GM12878 (cell line): ENCODE results near the gene SLC17A8. TPM values are rescaled to one million over a fixed set of nuclear protein-coding genes. Genes with fewer than 3 reads are reported as not detected.

Source experiments
- ATAC-seq: fragments of 200-7000 bp; cut with Tn5 transposase; 3 replicates; pipeline ENCODE4 v1.9.1; 2020; ENCODE audit warnings: mild to moderate bottlenecking, moderate library complexity
- BruUV-seq: library from RNA; stranded (reverse); fragments of 400-500 nt; replicated peaks from 2 replicates; lab custom pipeline; 2021; lab: Mats Ljungman, UMichigan
- CTCF ChIA-PET: fragments of 300-600 bp; sonication (Branson Sonifier 250); formaldehyde crosslinking; extraction: SDS; loops from one replicate; lab custom pipeline; 2021; ENCODE audit warnings: inconsistent platforms; lab: Yijun Ruan, JAX
- POLR2A ChIA-PET: fragments of 350-600 bp; formaldehyde crosslinking; extraction: SDS; loops from one replicate; lab custom pipeline; 2021; ENCODE audit warnings: inconsistent platforms; lab: Charles Lee
- RAD21 ChIA-PET: fragments of 300-600 bp; sonication (Branson Sonifier 250); formaldehyde crosslinking; loops from one replicate; lab custom pipeline; 2023; ENCODE audit warnings: antibody characterized with exemption; ENCODE audit not compliant: unreplicated experiment; lab: Charles Lee
- SMC1A ChIA-PET: fragments of 300-600 bp; sonication (Branson Sonifier 250); formaldehyde crosslinking; loops from one replicate; lab custom pipeline; 2023; ENCODE audit not compliant: unreplicated experiment, uncharacterized antibody; lab: Charles Lee
- DNase-seq: peaks from one replicate; pipeline ENCODE4 v3.0.0-alpha.2; 2011; ENCODE audit warnings: low read depth, low spot score
- FAIRE-seq: peaks from 3 replicates; lab custom pipeline; 2011; peaks lifted over from hg19 to GRCh38; lab: Jason Lieb, UNC
- H2AFZ ChIP-seq: 2 replicates; pipeline ENCODE4 v1.6.0; 2011; ENCODE audit warnings: low read depth, low read length, control low read depth; ENCODE audit not compliant: control insufficient read depth
- H3K27ac ChIP-seq: 2 replicates; pipeline ENCODE4 v1.5.1; 2011; ENCODE audit warnings: control low read depth; ENCODE audit not compliant: control insufficient read depth, insufficient read depth
- H3K27me3 ChIP-seq, 2 experiments: replicated peaks in 1 of 2; 2 replicates each; pipeline versions ENCODE4 v1.6.0 to v1.6.1; 2011; ENCODE audit warnings: low read length in 1 of 2; ENCODE audit not compliant: control insufficient read depth in 2 of 2, insufficient read depth in 2 of 2
- H3K36me3 ChIP-seq, 2 experiments: 2 replicates each; pipeline ENCODE4 v1.5.1; 2011; ENCODE audit warnings: low read length in 1 of 2; ENCODE audit not compliant: control insufficient read depth in 2 of 2, insufficient read depth in 2 of 2
- H3K4me1 ChIP-seq: 2 replicates; pipeline ENCODE4 v1.6.1; 2011; ENCODE audit warnings: mild to moderate bottlenecking, low read length, moderate library complexity, mixed read lengths; ENCODE audit not compliant: control insufficient read depth, insufficient read depth
- H3K4me2 ChIP-seq: 2 replicates; pipeline ENCODE4 v1.6.0; 2011; ENCODE audit warnings: control low read depth; ENCODE audit not compliant: control insufficient read depth, insufficient read depth
- H3K4me3 ChIP-seq: fragments of 200-600 bp; sonication (generic); 2 replicates; pipeline ENCODE4 v1.5.1; 2016
- H3K79me2 ChIP-seq: 2 replicates; pipeline ENCODE4 v1.6.0; 2011; ENCODE audit warnings: low read length; ENCODE audit not compliant: control insufficient read depth, insufficient read depth
- H3K9ac ChIP-seq: 2 replicates; pipeline ENCODE4 v1.8.0; 2011; ENCODE audit warnings: low read length, control low read depth, mixed read lengths; ENCODE audit not compliant: control insufficient read depth, insufficient read depth
- H3K9me3 ChIP-seq: replicated peaks from 3 replicates; pipeline ENCODE4 v1.5.1; 2011; ENCODE audit warnings: mild to moderate bottlenecking, low read length; ENCODE audit not compliant: control insufficient read depth, insufficient read depth
- H4K20me1 ChIP-seq: 2 replicates; pipeline ENCODE4 v1.6.0; 2011; ENCODE audit not compliant: control insufficient read depth, insufficient read depth
- HCFC1 ChIP-seq: fragments of 150-350 bp; IDR thresholded peaks from 2 replicates; pipeline ENCODE4 v1.6.1; 2014; ENCODE audit warnings: low read length
- PML ChIP-seq: IDR thresholded peaks from 2 replicates; pipeline ENCODE4 v1.6.1; 2012; ENCODE audit warnings: low read length, inconsistent platforms
- POLR2AphosphoS5 ChIP-seq: IDR thresholded peaks from 2 replicates; pipeline ENCODE4 v1.6.1; 2011; ENCODE audit warnings: mild to moderate bottlenecking, low read length, inconsistent platforms
- SIX5 ChIP-seq: IDR thresholded peaks from 2 replicates; pipeline ENCODE4 v1.6.1; 2011; ENCODE audit warnings: mild to moderate bottlenecking, low read depth, low read length, moderate library complexity; ENCODE audit not compliant: severe bottlenecking
- ZNF274 ChIP-seq: IDR thresholded peaks from one replicate; pipeline ENCODE4 v1.8.0; 2011; ENCODE audit not compliant: insufficient read length, insufficient read depth
- ZNF384 ChIP-seq: IDR thresholded peaks from 2 replicates; pipeline ENCODE4 v1.6.1; 2012; ENCODE audit warnings: low read depth, mild to moderate bottlenecking, low read length, improper control_type of control experiment, borderline replicate concordance
- WGBS: methylation state at CpG from one replicate; pipeline ENCODE4 v1.1.6; 2016; ENCODE audit warnings: low lambda C conversion rate; ENCODE audit not compliant: insufficient replicate concordance, insufficient coverage; ENCODE audit errors: missing lambda C conversion rate; 5-methylcytosine and 5-hydroxymethylcytosine counted together
- in situ Hi-C: fragments of 300-500 bp; cut with MboI; formaldehyde crosslinking; loops from 9 replicates; pipeline ENCODE4 v1.14.3; 2018; ENCODE audit warnings: mixed read lengths
- intact Hi-C: fragments of 100-400 bp; cut with micrococcal nuclease; formaldehyde crosslinking; loops from one replicate; pipeline ENCODE4 v1.14.2; 2022; ENCODE audit not compliant: unreplicated experiment
- polyA plus RNA-seq, 11 experiments: library from polyadenylated mRNA; depleted of rRNA in 4 of 11; unstranded in 6 of 11; stranded (reverse) in 5 of 11; fragments of >200 nt; fragmentation: Nextera tagmentation in 4 of 11; fragmentation: Illumina TruSeq in 1 of 11; extraction: Ambion mirVana in 4 of 11; extraction: Trizol in 1 of 11; gene quantifications; 1 replicate in 1 of 11; 2 replicates in 10 of 11; pipeline versions ENCODE4 v1.2.1 to v1.2.3, GENCODE V29; 2011 to 2016; ENCODE audit warnings: inconsistent platforms in 2 of 11, missing spikeins in 2 of 11, low read depth in 1 of 11
- total RNA-seq, 4 experiments: library from RNA; depleted of rRNA in 3 of 4; stranded (reverse); fragments of >200 nt in 3 of 4; fragmentation: Illumina TruSeq in 1 of 4; extraction: Trizol in 1 of 4; gene quantifications; 2 replicates each; pipeline versions ENCODE4 v1.2.1 to v1.2.3, GENCODE V29; 2013 to 2021
- TF ChIP-seq, protein P1 (sequence below): fragments of 450-650 bp; IDR thresholded peaks from 2 replicates; pipeline ENCODE4 v1.6.1; 2018; ENCODE audit warnings: mild to moderate bottlenecking, low read depth, moderate library complexity; ENCODE audit not compliant: partially characterized antibody

Gene SLC17A8
- total and polyA plus RNA-seq, 10 of the 15 experiments (the other 5 are each of a cell fraction or from before 2014, with no cell fraction given): 0.18 TPM; not detected in 9

DNA sequence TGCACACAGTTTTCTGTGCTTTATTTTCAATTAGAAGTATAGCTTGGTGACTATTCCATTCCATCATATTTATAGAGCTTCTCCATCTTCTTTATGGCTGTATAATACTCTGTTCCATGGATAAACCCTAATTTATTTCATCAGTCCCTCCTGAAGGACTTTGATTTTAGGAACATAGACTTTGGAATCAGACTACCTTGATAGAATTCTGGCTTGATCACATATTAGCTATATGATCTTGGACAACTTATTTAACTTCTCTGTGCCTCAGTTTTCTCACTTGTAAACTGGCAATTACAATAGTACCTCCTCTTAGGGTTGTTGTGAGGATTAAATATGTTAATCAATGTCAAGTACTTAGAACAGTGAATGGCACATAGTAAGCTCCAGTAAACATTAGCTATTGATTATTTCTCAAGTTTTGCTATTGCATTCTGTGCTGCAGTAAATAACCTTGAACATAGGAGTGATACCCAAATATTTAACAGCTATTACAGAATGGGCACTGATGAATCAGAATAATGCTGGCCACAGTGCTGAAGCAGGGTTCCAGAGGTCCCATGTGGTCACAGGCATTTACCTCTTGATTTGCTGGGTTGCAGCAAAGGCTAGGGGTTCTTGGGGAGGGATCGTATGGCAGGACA, 104.6 kb downstream of the SLC17A8 start:
- TF ChIP-seq PML (no peak), HCFC1 (no peak), ZNF384 (no peak), SIX5 (no peak), POLR2AphosphoS5 (no peak), ZNF274 (no peak)
- TF ChIP-seq, protein P1, sequence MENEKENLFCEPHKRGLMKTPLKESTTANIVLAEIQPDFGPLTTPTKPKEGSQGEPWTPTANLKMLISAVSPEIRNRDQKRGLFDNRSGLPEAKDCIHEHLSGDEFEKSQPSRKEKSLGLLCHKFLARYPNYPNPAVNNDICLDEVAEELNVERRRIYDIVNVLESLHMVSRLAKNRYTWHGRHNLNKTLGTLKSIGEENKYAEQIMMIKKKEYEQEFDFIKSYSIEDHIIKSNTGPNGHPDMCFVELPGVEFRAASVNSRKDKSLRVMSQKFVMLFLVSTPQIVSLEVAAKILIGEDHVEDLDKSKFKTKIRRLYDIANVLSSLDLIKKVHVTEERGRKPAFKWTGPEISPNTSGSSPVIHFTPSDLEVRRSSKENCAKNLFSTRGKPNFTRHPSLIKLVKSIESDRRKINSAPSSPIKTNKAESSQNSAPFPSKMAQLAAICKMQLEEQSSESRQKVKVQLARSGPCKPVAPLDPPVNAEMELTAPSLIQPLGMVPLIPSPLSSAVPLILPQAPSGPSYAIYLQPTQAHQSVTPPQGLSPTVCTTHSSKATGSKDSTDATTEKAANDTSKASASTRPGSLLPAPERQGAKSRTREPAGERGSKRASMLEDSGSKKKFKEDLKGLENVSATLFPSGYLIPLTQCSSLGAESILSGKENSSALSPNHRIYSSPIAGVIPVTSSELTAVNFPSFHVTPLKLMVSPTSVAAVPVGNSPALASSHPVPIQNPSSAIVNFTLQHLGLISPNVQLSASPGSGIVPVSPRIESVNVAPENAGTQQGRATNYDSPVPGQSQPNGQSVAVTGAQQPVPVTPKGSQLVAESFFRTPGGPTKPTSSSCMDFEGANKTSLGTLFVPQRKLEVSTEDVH: no peak
- TF ChIP-seq, all 136 proteins: peak for 0
- H3K9me3 ChIP-seq: no peaks in the 10 kb centered on the region
- WGBS: 88% methylated on average over 1 of the region's 1 CpG
- no peak for ATAC-seq
- no peak for DNase-seq
- H2AFZ ChIP-seq: no peak overlapping the region
- no peaks in the 10 kb centered on the region for H3K79me2 ChIP-seq
- no peaks in the 10 kb centered on the region for H3K27me3 ChIP-seq
- ChIA-PET SMC1A (no interaction called here), POLR2A (no interaction called here), CTCF (interaction anchor here (0.8 kb wide), 1 partner anchor 210 kb away, joined by 3 read pairs; no protein-coding TSS in a partner anchor), RAD21 (no interaction called here)
- in situ Hi-C loops: no loop called here
- no peak for FAIRE-seq
- H4K20me1 ChIP-seq: no peaks in the 10 kb centered on the region
- no peak overlapping the region for H3K4me2 ChIP-seq
- intact Hi-C loops: no loop called here
- no peak overlapping the region for H3K9ac ChIP-seq
- H3K27ac ChIP-seq: no peak overlapping the region
- no peaks in the 10 kb centered on the region for H3K4me1 ChIP-seq
- H3K4me3 ChIP-seq: no peak overlapping the region
- no TSS peak for BruUV-seq
- H3K36me3 ChIP-seq: no peaks in the 10 kb centered on the region
